Breast epithelium (tissue), 3 donors: ENCODE measurements around the gene CBR1.

Experiments used
- POLR2A ChIP-seq: fragments of 450-650 bp; IDR thresholded peaks from one replicate; pipeline ENCODE4 v1.6.1; 2016; ENCODE audit warnings: antibody characterized with exemption, mild to moderate bottlenecking, moderate library complexity
- POLR2AphosphoS5 ChIP-seq, 3 donors: sonication (generic); formaldehyde crosslinking; IDR thresholded peaks; one replicate each; pipeline ENCODE4 v1.6.1; 2017; ENCODE audit warnings: antibody characterized with exemption in 3 of 3
- TF ChIP-seq, protein P1 (sequence below), 3 donors: fragments of 450-650 bp; IDR thresholded peaks; one replicate each; pipeline ENCODE4 v1.5.1; 2016 to 2017; ENCODE audit warnings: antibody characterized with exemption in 3 of 3, mild to moderate bottlenecking in 3 of 3, moderate library complexity in 3 of 3

DNA sequence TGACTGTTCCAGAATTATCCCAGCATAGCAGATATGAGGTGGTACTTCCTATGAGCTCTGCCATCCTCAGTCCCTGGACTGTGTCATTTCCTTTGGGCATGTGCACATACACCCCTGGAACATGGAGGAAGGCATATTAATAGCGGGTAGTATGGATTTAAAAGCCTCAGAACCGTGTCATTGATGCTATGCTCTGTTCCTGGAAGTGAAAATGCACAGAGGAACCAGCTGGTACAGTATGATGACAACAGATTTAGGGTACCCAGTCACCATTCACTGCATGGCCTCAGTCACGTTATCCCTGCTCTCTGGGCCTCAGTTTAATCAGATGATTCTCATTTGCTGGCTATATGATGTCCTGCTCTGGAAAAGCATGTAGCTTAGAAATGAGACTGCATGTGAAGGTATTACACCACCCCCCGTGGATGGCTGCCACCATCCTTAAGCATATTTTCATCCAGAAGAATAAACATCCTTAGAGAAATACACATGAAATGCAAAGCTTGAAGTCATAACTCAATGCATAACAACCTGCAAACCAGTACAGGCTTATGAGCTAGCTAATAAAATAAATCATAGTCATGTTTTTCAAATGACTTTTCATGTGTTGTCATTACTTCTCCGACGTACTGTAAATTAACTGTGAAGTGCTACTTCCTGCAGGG, 47.3 kb upstream of the CBR1 start:
- TF ChIP-seq, protein P1, sequence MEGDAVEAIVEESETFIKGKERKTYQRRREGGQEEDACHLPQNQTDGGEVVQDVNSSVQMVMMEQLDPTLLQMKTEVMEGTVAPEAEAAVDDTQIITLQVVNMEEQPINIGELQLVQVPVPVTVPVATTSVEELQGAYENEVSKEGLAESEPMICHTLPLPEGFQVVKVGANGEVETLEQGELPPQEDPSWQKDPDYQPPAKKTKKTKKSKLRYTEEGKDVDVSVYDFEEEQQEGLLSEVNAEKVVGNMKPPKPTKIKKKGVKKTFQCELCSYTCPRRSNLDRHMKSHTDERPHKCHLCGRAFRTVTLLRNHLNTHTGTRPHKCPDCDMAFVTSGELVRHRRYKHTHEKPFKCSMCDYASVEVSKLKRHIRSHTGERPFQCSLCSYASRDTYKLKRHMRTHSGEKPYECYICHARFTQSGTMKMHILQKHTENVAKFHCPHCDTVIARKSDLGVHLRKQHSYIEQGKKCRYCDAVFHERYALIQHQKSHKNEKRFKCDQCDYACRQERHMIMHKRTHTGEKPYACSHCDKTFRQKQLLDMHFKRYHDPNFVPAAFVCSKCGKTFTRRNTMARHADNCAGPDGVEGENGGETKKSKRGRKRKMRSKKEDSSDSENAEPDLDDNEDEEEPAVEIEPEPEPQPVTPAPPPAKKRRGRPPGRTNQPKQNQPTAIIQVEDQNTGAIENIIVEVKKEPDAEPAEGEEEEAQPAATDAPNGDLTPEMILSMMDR (IDR thresholded peaks at IDR 0.05), result no peak
- no peak for TF ChIP-seq POLR2A
- TF ChIP-seq POLR2AphosphoS5 (IDR thresholded peaks at IDR 0.05), result no peak
